ENCODE data around the gene OTOP2. TPM values are rescaled to one million over a fixed set of nuclear protein-coding genes. Genes with fewer than 3 reads are reported as not detected.

The OTOP2 gene
- total RNA-seq, 1 donor from 2014 or later, result not detected

- Mint-ChIP-seq H3K27ac (no peak overlapping the region), H3K9me3 (no peaks in the 10 kb centered on the region), H3K27me3 (ENCODE audit: low read depth) (peaks cover 42% of the 10 kb centered on the region), H3K4me3 (ENCODE audit: low read depth) (no peak overlapping the region), H3K4me1 (ENCODE audit: low read depth) (no peaks in the 10 kb centered on the region), H3K36me3 (ENCODE audit: low read depth) (no peaks in the 10 kb centered on the region)
- intact Hi-C loops (cut with micrococcal nuclease), result no loop called here
- no peak for DNase-seq (ENCODE audit: low spot score)
These were observed 17.2 kb downstream of the OTOP2 start for GRCh38 chr17:74941128-74941725.

- no peaks in the 10 kb centered on the region for H3K4me1 Mint-ChIP-seq (ENCODE audit: low read depth)
- H3K4me3 Mint-ChIP-seq (ENCODE audit: low read depth), result no peak overlapping the region
- no peaks in the 10 kb centered on the region for H3K36me3 Mint-ChIP-seq (ENCODE audit: low read depth)
- no peaks in the 10 kb centered on the region for H3K9me3 Mint-ChIP-seq
- intact Hi-C loops (cut with micrococcal nuclease), result no loop called here
- H3K27ac Mint-ChIP-seq, result no peak overlapping the region
- peaks cover 16% of the 10 kb centered on the region for H3K27me3 Mint-ChIP-seq (ENCODE audit: low read depth)
- no peak for DNase-seq (ENCODE audit: low spot score)
These were observed 19.9 kb downstream of the OTOP2 start for GRCh38 chr17:74943808-74944522.

DNA sequence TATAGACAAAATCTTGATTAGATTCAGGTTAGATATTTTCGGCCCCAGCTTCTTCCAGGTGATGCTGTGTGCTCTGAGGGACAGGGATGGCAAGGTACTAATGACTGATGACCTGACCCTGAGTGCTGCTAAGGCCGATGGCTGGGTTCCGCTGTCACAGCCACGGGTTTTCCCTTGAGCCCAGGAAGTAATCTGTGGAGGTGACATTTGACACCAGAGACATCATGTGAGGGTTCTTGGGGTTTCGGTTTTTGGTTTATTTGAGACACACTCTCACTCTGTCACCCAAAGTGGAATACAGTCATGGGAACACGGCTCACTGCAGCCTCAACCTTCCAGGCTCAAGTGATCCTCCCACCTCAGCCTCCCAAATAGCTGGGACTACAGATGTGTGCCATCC, 21.5 kb downstream of the OTOP2 start:
- Mint-ChIP-seq H3K4me3 (ENCODE audit: low read depth) (no peak overlapping the region), H3K4me1 (ENCODE audit: low read depth) (no peaks in the 10 kb centered on the region), H3K36me3 (ENCODE audit: low read depth) (no peaks in the 10 kb centered on the region), H3K9me3 (no peaks in the 10 kb centered on the region), H3K27me3 (ENCODE audit: low read depth) (peaks cover 10% of the 10 kb centered on the region), H3K27ac (no peak overlapping the region)
- no peak for DNase-seq (ENCODE audit: low spot score)
- intact Hi-C loops (cut with micrococcal nuclease), result no loop called here

GRCh38 chr17:74946641-74947040, 22.6 kb downstream of the OTOP2 start:
- DNase-seq (ENCODE audit: low spot score), result no peak
- no peak overlapping the region for H3K4me3 Mint-ChIP-seq (ENCODE audit: low read depth)
- intact Hi-C loops (cut with micrococcal nuclease), result no loop called here
- H3K27ac Mint-ChIP-seq, result no peak overlapping the region
- H3K4me1 Mint-ChIP-seq (ENCODE audit: low read depth), result no peaks in the 10 kb centered on the region
- no peaks in the 10 kb centered on the region for H3K36me3 Mint-ChIP-seq (ENCODE audit: low read depth)
- no peaks in the 10 kb centered on the region for H3K9me3 Mint-ChIP-seq
- H3K27me3 Mint-ChIP-seq (ENCODE audit: low read depth), result peaks cover 10% of the 10 kb centered on the region

- intact Hi-C loops (cut with micrococcal nuclease), result no loop called here
- Mint-ChIP-seq H3K27ac (no peak overlapping the region), H3K4me3 (ENCODE audit: low read depth) (no peak overlapping the region), H3K36me3 (ENCODE audit: low read depth) (no peaks in the 10 kb centered on the region), H3K27me3 (ENCODE audit: low read depth) (peaks cover 10% of the 10 kb centered on the region), H3K4me1 (ENCODE audit: low read depth) (no peaks in the 10 kb centered on the region), H3K9me3 (no peaks in the 10 kb centered on the region)
- DNase-seq (ENCODE audit: low spot score), result no peak
These were observed 23.1 kb downstream of the OTOP2 start for GRCh38 chr17:74947041-74947754.

GRCh38 chr17:74949455-74950115, 25.5 kb downstream of the OTOP2 start:
- Mint-ChIP-seq H3K4me3 (ENCODE audit: low read depth) (no peak overlapping the region), H3K36me3 (ENCODE audit: low read depth) (no peaks in the 10 kb centered on the region), H3K9me3 (no peaks in the 10 kb centered on the region), H3K27me3 (ENCODE audit: low read depth) (peaks cover 5% of the 10 kb centered on the region), H3K27ac (no peak overlapping the region), H3K4me1 (ENCODE audit: low read depth) (no peaks in the 10 kb centered on the region)
- intact Hi-C loops (cut with micrococcal nuclease), result no loop called here
- no peak for DNase-seq (ENCODE audit: low spot score)

DNA sequence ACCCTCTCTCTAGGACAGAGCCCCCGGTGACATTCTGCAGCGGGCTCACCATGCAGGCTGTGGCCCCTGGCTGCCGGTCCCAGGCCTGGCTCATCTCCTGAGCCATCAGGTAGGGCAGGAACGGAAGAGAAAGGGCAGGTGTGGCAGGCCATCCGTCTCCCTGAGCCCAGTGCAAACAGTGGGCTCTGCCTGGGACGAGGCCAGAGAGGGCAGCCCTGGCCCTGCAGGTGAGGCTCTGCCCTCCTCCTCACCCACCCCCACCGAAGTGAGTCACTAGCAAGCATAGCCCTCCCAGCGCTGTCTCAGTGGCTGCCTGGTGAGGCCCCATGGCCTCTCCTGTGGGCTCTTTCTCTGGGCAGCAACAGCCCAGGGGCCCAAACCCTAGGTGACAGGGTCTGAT, 26.1 kb downstream of the OTOP2 start:
- no peak overlapping the region for H3K4me3 Mint-ChIP-seq (ENCODE audit: low read depth)
- no peaks in the 10 kb centered on the region for H3K36me3 Mint-ChIP-seq (ENCODE audit: low read depth)
- DNase-seq (ENCODE audit: low spot score), result no peak
- intact Hi-C loops (cut with micrococcal nuclease), result no loop called here
- H3K27ac Mint-ChIP-seq, result no peak overlapping the region
- H3K4me1 Mint-ChIP-seq (ENCODE audit: low read depth), result no peaks in the 10 kb centered on the region
- H3K27me3 Mint-ChIP-seq (ENCODE audit: low read depth), result peaks cover 4% of the 10 kb centered on the region
- H3K9me3 Mint-ChIP-seq, result no peaks in the 10 kb centered on the region

DNA sequence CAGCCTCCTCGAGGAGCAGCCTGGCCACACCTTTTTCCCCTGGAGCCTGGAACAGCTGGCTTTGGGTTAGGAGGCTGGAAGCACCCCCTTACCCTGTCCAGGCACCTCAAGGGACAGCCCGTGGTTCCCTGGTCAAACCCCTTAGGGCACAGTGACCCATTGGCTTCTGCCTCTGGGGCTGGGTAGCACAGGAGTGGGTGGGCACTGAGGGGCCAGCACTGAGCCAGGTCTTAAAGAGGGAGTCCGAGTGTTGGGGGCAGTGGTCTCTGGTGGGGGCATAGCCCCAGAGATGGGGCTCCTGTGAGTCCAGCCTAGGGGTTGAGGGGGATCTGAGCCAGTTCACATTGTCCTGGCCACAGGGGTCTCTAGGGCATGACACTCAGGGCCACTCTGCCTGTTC, 27.0 kb downstream of the OTOP2 start:
- no peak for DNase-seq (ENCODE audit: low spot score)
- Mint-ChIP-seq H3K9me3 (no peaks in the 10 kb centered on the region), H3K27me3 (ENCODE audit: low read depth) (no peaks in the 10 kb centered on the region), H3K36me3 (ENCODE audit: low read depth) (no peaks in the 10 kb centered on the region), H3K4me1 (ENCODE audit: low read depth) (no peaks in the 10 kb centered on the region), H3K4me3 (ENCODE audit: low read depth) (no peak overlapping the region), H3K27ac (no peak overlapping the region)
- intact Hi-C loops (cut with micrococcal nuclease), result no loop called here

GRCh38 chr17:74951680-74952421, 27.8 kb downstream of the OTOP2 start:
- DNase-seq (ENCODE audit: low spot score), result no peak
- no peaks in the 10 kb centered on the region for H3K27me3 Mint-ChIP-seq (ENCODE audit: low read depth)
- no peak overlapping the region for H3K27ac Mint-ChIP-seq
- H3K4me3 Mint-ChIP-seq (ENCODE audit: low read depth), result no peak overlapping the region
- H3K9me3 Mint-ChIP-seq, result no peaks in the 10 kb centered on the region
- H3K36me3 Mint-ChIP-seq (ENCODE audit: low read depth), result no peaks in the 10 kb centered on the region
- intact Hi-C loops (cut with micrococcal nuclease), result no loop called here
- H3K4me1 Mint-ChIP-seq (ENCODE audit: low read depth), result no peaks in the 10 kb centered on the region

GRCh38 chr17:74952431-74953133, 28.5 kb downstream of the OTOP2 start:
- Mint-ChIP-seq H3K36me3 (ENCODE audit: low read depth) (no peaks in the 10 kb centered on the region), H3K9me3 (no peaks in the 10 kb centered on the region), H3K27me3 (ENCODE audit: low read depth) (no peaks in the 10 kb centered on the region), H3K27ac (no peak overlapping the region), H3K4me3 (ENCODE audit: low read depth) (no peak overlapping the region), H3K4me1 (ENCODE audit: low read depth) (no peaks in the 10 kb centered on the region)
- intact Hi-C loops (cut with micrococcal nuclease), result no loop called here
- no peak for DNase-seq (ENCODE audit: low spot score)

- Mint-ChIP-seq H3K4me1 (ENCODE audit: low read depth) (no peaks in the 10 kb centered on the region), H3K4me3 (ENCODE audit: low read depth) (no peak overlapping the region), H3K27me3 (ENCODE audit: low read depth) (no peaks in the 10 kb centered on the region), H3K36me3 (ENCODE audit: low read depth) (no peaks in the 10 kb centered on the region), H3K27ac (no peak overlapping the region), H3K9me3 (no peaks in the 10 kb centered on the region)
- DNase-seq (ENCODE audit: low spot score), result no peak
- intact Hi-C loops (cut with micrococcal nuclease), result no loop called here
These were observed 29.1 kb downstream of the OTOP2 start for GRCh38 chr17:74953134-74953687.

DNA sequence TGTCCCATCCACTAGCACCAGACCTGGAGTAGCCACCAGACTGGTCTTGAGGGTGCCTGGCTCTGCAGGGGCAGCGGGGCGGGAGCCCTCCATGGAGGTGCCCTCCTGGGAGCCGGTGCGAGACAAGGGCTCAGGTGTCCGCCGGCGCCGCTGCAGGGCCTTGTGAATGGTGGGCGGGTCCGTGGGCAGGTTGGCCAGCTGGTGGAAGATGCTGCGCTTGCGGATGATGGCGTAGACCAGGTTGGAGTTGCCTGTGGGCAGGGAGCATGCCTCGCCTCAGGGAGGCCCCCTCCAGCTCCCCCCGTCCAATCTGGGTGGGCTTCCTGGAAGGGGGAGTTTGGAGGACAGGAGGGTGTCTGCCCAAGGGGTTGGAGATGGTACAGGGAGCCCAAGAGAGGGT, 30.0 kb downstream of the OTOP2 start:
- DNase-seq (ENCODE audit: low spot score), result no peak
- H3K27me3 Mint-ChIP-seq (ENCODE audit: low read depth), result no peaks in the 10 kb centered on the region
- intact Hi-C loops (cut with micrococcal nuclease), result no loop called here
- H3K4me1 Mint-ChIP-seq (ENCODE audit: low read depth), result no peaks in the 10 kb centered on the region
- no peaks in the 10 kb centered on the region for H3K36me3 Mint-ChIP-seq (ENCODE audit: low read depth)
- H3K27ac Mint-ChIP-seq, result no peak overlapping the region
- H3K4me3 Mint-ChIP-seq (ENCODE audit: low read depth), result no peak overlapping the region
- H3K9me3 Mint-ChIP-seq, result no peaks in the 10 kb centered on the region

Data from activated T-helper 2 cell treated with anti-CD3 and anti-CD28 coated beads, Interferon-gamma antibody, Interleukin-2, Interleukin-4, amounts not matched to agents 10 μg/mL and 5 μg/mL and 100 μg/mL, durations not matched to agents 14 hours and 24 hours and 36 hours (primary cell).